GM19240 (cell line): ENCODE data around the gene CSRP1.
"Not testable (repeated sequence)": the region's sequence is repeated elsewhere in the genome, so short reads cannot be mapped to it uniquely, and the experiment has no call there.

ENCODE experiments used
- DNase-seq: peaks from one replicate; pipeline ENCODE4 v3.0.0; 2011; ENCODE audit warnings: low spot score; ENCODE audit not compliant: insufficient read length

The CSRP1 gene

GRCh38 chr1:201497935-201498509, 8.9 kb downstream of the CSRP1 start:
- DNase-seq, result no peak

DNA sequence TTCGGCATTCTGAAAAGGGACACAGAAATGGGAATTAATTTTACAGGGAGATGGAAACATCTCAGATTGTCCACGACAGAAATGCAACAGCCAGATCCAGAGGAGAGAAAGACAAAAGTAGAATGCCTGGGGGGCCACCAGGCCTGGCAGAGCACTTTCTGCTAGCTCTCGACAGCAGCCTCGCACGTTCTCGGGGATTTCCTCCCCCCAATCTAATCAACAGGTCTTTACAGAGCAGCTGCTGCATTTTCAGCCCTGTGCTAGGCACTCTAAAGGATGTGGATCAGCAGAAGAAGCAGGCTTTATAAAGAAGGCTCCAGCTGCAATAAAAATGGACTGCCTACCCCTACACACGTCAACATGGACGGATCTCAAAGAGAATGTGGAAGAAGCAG, 10.6 kb downstream of the CSRP1 start:
- DNase-seq, result no peak

DNA sequence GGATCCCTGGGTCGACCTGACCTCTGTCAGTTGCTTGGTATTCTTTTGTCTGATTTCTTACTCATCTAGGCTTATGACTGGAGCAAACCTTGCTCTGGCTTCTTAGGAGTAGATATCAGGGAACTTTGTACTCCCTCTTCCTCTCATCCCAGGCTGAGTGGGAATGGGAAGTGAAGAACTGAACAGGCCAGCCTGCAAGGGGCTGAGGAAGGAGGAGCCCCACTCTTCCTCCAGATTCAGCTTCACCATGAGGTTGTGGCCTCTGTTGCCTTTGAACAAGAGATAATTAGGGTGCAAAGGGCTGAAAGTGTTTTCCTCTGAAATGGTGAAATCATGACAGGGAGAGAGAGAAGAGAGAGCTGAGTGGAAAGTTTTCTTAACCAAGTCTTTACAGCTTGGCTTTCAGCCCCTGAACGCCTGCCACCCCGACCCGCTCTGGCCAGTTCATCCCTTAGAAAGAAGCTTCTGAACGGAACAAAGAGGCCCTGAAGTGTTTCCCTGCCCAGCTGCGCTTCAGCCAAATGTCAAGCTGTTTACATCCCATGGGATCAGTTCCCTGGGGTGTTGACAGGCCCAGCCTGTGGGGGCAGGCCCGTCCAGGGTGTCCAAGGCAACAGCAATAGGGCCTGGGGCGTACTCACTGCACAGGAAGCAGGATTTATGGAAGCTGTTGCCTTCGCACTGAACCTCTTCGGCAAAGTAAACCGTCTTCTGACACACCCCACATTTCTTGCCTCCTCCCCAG, 11.2 kb downstream of the CSRP1 start:
- DNase-seq, result no peak

GRCh38 chr1:201493757-201494617, 12.9 kb downstream of the CSRP1 start:
- no peak for DNase-seq

DNA sequence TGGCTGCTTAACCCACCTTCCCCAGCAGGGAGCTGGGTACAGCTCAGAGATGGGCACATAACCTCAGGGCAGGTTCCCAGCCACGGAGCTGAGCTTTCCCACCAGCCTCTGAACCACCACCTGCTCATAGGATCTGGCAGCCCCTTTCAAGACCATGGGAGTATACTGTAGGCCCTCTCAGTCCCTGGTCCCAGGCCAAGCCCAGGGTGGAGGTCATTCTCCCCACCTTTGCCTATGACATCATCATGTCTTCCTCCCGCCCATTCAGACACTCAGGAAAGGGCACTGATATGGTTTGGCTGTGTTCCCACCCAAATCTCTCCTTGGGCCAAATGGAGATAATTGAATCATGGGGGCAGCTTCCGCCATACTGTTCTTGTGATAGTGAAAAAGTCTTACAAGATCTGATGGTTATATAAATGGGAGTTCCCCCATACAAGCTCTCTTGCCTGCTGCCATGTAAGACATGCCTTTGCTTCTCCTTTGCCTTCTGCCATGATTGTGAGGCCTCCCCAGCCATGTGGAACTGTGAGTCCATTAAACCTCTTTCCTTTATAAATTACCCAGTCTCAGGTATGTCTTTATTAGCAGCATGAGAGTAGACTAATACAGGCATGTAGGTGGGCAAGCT, 13.8 kb downstream of the CSRP1 start:
- not testable (repeated sequence) for DNase-seq

- no peak for DNase-seq
Measured at GRCh38 chr1:201491896-201492511, 14.9 kb downstream of the CSRP1 start.

GRCh38 chr1:201490708-201491131, 16.2 kb downstream of the CSRP1 start:
- no peak for DNase-seq

GRCh38 chr1:201489643-201490261, 17.2 kb downstream of the CSRP1 start:
- DNase-seq, result no peak

- DNase-seq, result no peak
Measured at GRCh38 chr1:201488830-201489589, 17.9 kb downstream of the CSRP1 start.

- DNase-seq, result no peak
Measured at GRCh38 chr1:201487742-201488141, 19.2 kb downstream of the CSRP1 start.

GRCh38 chr1:201486187-201486586, 20.7 kb downstream of the CSRP1 start:
- DNase-seq, result no peak

DNA sequence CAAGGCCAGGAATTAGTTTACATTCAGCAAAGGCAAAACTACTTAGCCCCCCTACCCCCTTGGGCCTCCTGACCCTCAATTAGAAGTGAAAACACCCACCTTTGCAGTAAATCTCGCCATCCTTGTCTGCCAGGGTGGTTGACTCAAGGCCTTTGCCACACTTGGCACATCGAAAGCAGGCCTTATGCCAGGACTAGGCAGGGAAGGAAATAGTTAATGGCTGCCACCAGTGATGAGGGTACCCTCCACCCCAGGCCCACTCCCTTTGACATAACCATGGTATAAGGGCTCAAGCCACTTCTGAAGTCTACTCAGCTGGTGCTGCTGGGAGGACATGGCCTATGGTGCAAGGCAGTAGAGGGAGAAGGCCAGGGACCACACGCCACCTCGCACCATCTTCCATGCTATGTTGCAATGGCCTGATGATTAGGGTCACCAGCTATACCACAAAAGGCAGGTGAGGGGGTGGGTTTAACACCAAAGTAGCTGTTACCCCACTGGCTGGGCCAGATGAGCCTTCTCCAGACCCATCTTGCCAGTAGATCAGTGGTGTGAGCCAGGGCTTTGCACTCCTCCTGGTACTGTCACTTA, 21.6 kb downstream of the CSRP1 start:
- DNase-seq, result no peak

DNA sequence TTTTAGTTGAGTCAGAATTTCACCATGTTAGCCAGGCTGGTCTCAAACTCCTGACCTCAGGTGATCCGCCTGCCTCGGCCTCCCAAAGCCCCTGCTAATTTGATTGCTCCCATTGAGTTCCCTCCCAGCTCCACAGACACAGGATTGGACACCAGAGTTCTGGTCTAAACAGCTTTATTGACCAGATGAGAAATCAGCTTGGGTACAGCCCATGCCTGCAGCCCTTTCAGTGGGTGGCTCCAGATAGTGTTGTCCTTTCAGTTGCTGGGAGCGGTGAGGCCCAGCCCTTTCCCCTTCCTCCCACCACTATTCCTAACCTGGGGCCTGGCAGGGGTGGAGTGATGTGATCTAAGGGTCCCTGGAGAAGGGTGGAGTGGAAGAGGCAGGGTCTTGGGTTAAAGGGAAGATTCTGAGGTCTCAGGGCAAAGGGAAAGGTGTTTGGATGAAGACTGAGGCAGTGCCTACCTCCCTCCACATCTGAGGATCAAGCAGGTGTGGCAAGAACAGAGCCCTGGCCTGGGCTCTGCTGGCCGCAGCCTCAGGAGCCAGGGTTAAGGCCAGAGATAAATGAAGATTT, 23.5 kb downstream of the CSRP1 start:
- no peak for DNase-seq

DNA sequence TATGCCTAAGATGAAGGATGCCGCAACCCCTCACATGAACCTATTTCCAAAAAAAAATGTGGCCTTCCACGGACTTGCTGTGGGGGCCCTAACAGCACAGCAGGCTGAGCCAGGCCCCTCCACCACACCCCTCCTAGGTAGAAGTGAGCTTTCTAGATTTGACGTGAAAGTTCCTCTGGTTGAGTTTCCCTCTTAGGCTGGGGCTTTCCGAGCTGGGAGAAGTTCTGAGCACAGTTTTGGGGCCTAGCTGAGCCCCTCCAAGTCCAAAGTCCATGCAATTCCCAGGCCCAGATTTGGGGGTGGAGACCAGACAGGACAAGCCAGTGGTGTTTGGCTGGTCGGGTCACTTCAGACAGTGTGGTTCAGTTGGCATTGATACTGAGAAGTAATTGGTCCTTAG, 24.2 kb downstream of the CSRP1 start:
- no peak for DNase-seq

- DNase-seq, result peak; percentile 93
Measured at GRCh38 chr1:201481761-201482493, 25.0 kb downstream of the CSRP1 start.

GRCh38 chr1:201481004-201481380, 25.9 kb downstream of the CSRP1 start:
- no peak for DNase-seq

- DNase-seq, result peak; percentile 73
Measured at GRCh38 chr1:201480231-201481003, 26.5 kb downstream of the CSRP1 start.

DNA sequence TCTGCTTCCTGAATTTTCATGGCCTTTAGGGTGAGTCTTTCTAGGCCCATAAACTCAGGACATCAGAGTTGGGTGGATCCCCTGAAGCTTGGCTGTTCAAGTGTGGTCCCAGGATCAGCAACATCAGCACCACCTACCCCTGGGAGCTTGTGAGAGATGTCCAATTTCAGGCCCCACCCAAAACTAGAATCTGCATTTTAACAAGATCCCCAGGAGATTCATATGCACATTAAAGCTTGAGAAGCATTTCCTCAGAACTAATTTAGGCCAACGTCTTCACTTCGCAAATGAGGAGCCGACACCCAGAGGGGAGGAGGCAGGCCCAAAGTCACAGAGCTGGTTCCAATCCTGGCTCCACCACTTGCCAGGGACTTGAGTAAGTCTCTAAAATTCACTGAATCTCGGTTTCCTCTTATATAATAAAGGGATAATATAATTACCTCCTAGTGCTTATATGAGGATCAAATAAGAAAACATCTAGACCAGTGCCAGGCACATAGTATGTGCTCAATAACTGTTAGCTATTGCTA, 27.7 kb downstream of the CSRP1 start:
- no peak for DNase-seq
